ENCODE measurements around the gene FHOD3.

FHOD3 gene

GRCh38 chr18:36454245-36454644 lies 156.7 kb downstream of the FHOD3 start:
- Histone ChIP-seq H3K9me2 (replicated peaks; ENCODE audit: insufficient read depth, low read length) (no peaks in the 10 kb centered on the region), H3K36me3 (replicated peaks; ENCODE audit: insufficient read depth, low read length) (no peaks in the 10 kb centered on the region), H3K27ac (ENCODE audit: low read length) (no peak overlapping the region), H3K9ac (ENCODE audit: low read length) (no peak overlapping the region), H3K4me3 (ENCODE audit: low read length) (no peak overlapping the region), H3K79me2 (ENCODE audit: low read length) (no peaks in the 10 kb centered on the region), H3K4me1 (ENCODE audit: low read length) (no peaks in the 10 kb centered on the region), H2AFZ (ENCODE audit: low read length) (no peak overlapping the region), H3K9me3 (replicated peaks; ENCODE audit: insufficient read depth, low read length) (no peaks in the 10 kb centered on the region), H3K27me3 (replicated peaks; ENCODE audit: insufficient read depth, low read length) (no peaks in the 10 kb centered on the region), H3K4me2 (ENCODE audit: low read depth, low read length) (no peak overlapping the region), H4K20me1 (ENCODE audit: insufficient read depth, low read length) (no peaks in the 10 kb centered on the region), H3F3A (ENCODE audit: insufficient read depth, low read length) (no peaks in the 10 kb centered on the region)
- DNase-seq, result no peak
- TF ChIP-seq EZH2 (optimal IDR thresholded peaks at IDR 0.05; ENCODE audit: low read depth, low read length), result no peak
- TF ChIP-seq CTCF (IDR thresholded peaks at IDR 0.05; ENCODE audit: low read length), result no peak
- TF ChIP-seq EZH2phosphoT487 (IDR thresholded peaks at IDR 0.05; ENCODE audit: low read length), result no peak

GRCh38 chr18:36454848-36455458 lies 157.4 kb downstream of the FHOD3 start:
- no peak overlapping the region for H3K4me3 ChIP-seq (ENCODE audit: low read length)

GRCh38 chr18:36455931-36456330 lies 158.4 kb downstream of the FHOD3 start:
- Histone ChIP-seq H3K9ac (ENCODE audit: low read length) (no peak overlapping the region), H3K27me3 (replicated peaks; ENCODE audit: insufficient read depth, low read length) (no peaks in the 10 kb centered on the region), H3F3A (ENCODE audit: insufficient read depth, low read length) (no peaks in the 10 kb centered on the region), H3K9me2 (replicated peaks; ENCODE audit: insufficient read depth, low read length) (no peaks in the 10 kb centered on the region), H3K4me3 (ENCODE audit: low read length) (no peak overlapping the region), H3K79me2 (ENCODE audit: low read length) (no peaks in the 10 kb centered on the region), H3K4me2 (ENCODE audit: low read depth, low read length) (no peak overlapping the region), H3K9me3 (replicated peaks; ENCODE audit: insufficient read depth, low read length) (no peaks in the 10 kb centered on the region), H3K36me3 (replicated peaks; ENCODE audit: insufficient read depth, low read length) (no peaks in the 10 kb centered on the region), H2AFZ (ENCODE audit: low read length) (no peak overlapping the region), H4K20me1 (ENCODE audit: insufficient read depth, low read length) (no peaks in the 10 kb centered on the region), H3K27ac (ENCODE audit: low read length) (no peak overlapping the region), H3K4me1 (ENCODE audit: low read length) (no peaks in the 10 kb centered on the region)
- no peak for TF ChIP-seq CTCF (IDR thresholded peaks at IDR 0.05; ENCODE audit: low read length)
- TF ChIP-seq EZH2 (optimal IDR thresholded peaks at IDR 0.05; ENCODE audit: low read depth, low read length), result no peak
- TF ChIP-seq EZH2phosphoT487 (IDR thresholded peaks at IDR 0.05; ENCODE audit: low read length), result no peak
- no peak for DNase-seq

More at GRCh38 chr18:36454848-36455458, 157.4 kb downstream of the FHOD3 start:
- Histone ChIP-seq H4K20me1 (ENCODE audit: insufficient read depth, low read length) (no peaks in the 10 kb centered on the region), H3K9me3 (replicated peaks; ENCODE audit: insufficient read depth, low read length) (no peaks in the 10 kb centered on the region), H3K27me3 (replicated peaks; ENCODE audit: insufficient read depth, low read length) (no peaks in the 10 kb centered on the region), H3K4me1 (ENCODE audit: low read length) (no peaks in the 10 kb centered on the region), H2AFZ (ENCODE audit: low read length) (no peak overlapping the region), H3F3A (ENCODE audit: insufficient read depth, low read length) (no peaks in the 10 kb centered on the region), H3K79me2 (ENCODE audit: low read length) (no peaks in the 10 kb centered on the region), H3K9ac (ENCODE audit: low read length) (no peak overlapping the region), H3K27ac (ENCODE audit: low read length) (no peak overlapping the region), H3K36me3 (replicated peaks; ENCODE audit: insufficient read depth, low read length) (no peaks in the 10 kb centered on the region), H3K4me2 (ENCODE audit: low read depth, low read length) (no peak overlapping the region), H3K9me2 (replicated peaks; ENCODE audit: insufficient read depth, low read length) (no peaks in the 10 kb centered on the region)
- DNase-seq, result no peak
- TF ChIP-seq EZH2 (optimal IDR thresholded peaks at IDR 0.05; ENCODE audit: low read depth, low read length) (no peak), EZH2phosphoT487 (IDR thresholded peaks at IDR 0.05; ENCODE audit: low read length) (no peak), CTCF (IDR thresholded peaks at IDR 0.05; ENCODE audit: low read length) (no peak)

All from MM.1S (cell line).